ENCODE measurements around the gene PRKCSH. TPM values are rescaled to one million over a fixed set of nuclear protein-coding genes. Genes with fewer than 3 reads are reported as not detected.

Gene PRKCSH
- total RNA-seq, 1 donor from 2014 or later: 120 TPM

- no peak for DNase-seq
- Histone ChIP-seq H3K4me3 (peak overlapping the region; percentile 85), H3K36me3 (peaks cover 46% of the 10 kb centered on the region), H3K4me1 (peaks cover 23% of the 10 kb centered on the region), H3K9me3 (replicated peaks) (no peaks in the 10 kb centered on the region), H3K27ac (replicated peaks) (peak overlapping the region; percentile 78), H3K27me3 (ENCODE audit: low read depth) (no peaks in the 10 kb centered on the region)
- intact Hi-C loops (cut with micrococcal nuclease): no loop called here
- TF ChIP-seq, protein P1, sequence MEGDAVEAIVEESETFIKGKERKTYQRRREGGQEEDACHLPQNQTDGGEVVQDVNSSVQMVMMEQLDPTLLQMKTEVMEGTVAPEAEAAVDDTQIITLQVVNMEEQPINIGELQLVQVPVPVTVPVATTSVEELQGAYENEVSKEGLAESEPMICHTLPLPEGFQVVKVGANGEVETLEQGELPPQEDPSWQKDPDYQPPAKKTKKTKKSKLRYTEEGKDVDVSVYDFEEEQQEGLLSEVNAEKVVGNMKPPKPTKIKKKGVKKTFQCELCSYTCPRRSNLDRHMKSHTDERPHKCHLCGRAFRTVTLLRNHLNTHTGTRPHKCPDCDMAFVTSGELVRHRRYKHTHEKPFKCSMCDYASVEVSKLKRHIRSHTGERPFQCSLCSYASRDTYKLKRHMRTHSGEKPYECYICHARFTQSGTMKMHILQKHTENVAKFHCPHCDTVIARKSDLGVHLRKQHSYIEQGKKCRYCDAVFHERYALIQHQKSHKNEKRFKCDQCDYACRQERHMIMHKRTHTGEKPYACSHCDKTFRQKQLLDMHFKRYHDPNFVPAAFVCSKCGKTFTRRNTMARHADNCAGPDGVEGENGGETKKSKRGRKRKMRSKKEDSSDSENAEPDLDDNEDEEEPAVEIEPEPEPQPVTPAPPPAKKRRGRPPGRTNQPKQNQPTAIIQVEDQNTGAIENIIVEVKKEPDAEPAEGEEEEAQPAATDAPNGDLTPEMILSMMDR (IDR thresholded peaks at IDR 0.05; ENCODE audit: borderline replicate concordance): no peak
Measured at GRCh38 chr19:11435833-11436313, 438 bp downstream of the PRKCSH start.

DNA sequence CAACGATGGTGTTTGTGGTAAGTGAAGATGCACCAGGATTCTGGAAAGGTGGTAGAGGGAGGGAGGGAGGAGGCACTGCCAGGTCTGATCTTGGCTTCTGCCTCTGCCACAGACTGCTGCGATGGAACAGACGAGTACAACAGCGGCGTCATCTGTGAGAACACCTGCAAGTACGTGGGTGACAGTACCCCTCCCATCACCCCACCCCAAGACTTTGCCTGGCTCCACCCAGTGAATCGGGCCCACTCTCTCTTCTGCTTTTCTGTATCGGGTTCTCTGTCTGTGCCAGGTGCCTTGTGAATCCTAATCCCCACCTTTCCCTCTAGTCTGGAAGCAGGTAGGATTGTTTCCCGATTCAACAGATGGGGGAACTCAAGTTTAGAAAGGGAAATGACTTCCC lies 2.5 kb downstream of the PRKCSH start:
- H3K27ac ChIP-seq (replicated peaks): no peak overlapping the region
- DNase-seq: no peak
- no peak overlapping the region for H3K4me3 ChIP-seq
- no peaks in the 10 kb centered on the region for H3K27me3 ChIP-seq (ENCODE audit: low read depth)
- peaks cover 66% of the 10 kb centered on the region for H3K36me3 ChIP-seq
- intact Hi-C loops (cut with micrococcal nuclease): no loop called here
- no peaks in the 10 kb centered on the region for H3K9me3 ChIP-seq (replicated peaks)
- TF ChIP-seq, protein P1 (IDR thresholded peaks at IDR 0.05; ENCODE audit: borderline replicate concordance): no peak
- peaks cover 23% of the 10 kb centered on the region for H3K4me1 ChIP-seq

- Histone ChIP-seq H3K27ac (replicated peaks) (peak overlapping the region; percentile 52), H3K9me3 (replicated peaks) (no peaks in the 10 kb centered on the region), H3K4me1 (peaks cover 18% of the 10 kb centered on the region), H3K4me3 (no peak overlapping the region), H3K27me3 (ENCODE audit: low read depth) (no peaks in the 10 kb centered on the region), H3K36me3 (peaks cover 94% of the 10 kb centered on the region)
- TF ChIP-seq, protein P1 (IDR thresholded peaks at IDR 0.05; ENCODE audit: borderline replicate concordance): no peak
- DNase-seq: no peak
- intact Hi-C loops (cut with micrococcal nuclease): no loop called here
Measured at GRCh38 chr19:11444059-11444458, 8.6 kb downstream of the PRKCSH start.

GRCh38 chr19:11445141-11445540 lies 9.7 kb downstream of the PRKCSH start:
- Histone ChIP-seq H3K4me1 (peaks cover 18% of the 10 kb centered on the region), H3K9me3 (replicated peaks) (no peaks in the 10 kb centered on the region), H3K36me3 (peaks cover 91% of the 10 kb centered on the region), H3K27me3 (ENCODE audit: low read depth) (no peaks in the 10 kb centered on the region), H3K4me3 (no peak overlapping the region), H3K27ac (replicated peaks) (peak overlapping the region; percentile 52)
- TF ChIP-seq, protein P1 (IDR thresholded peaks at IDR 0.05; ENCODE audit: borderline replicate concordance): no peak
- DNase-seq: no peak
- intact Hi-C loops (cut with micrococcal nuclease): no loop called here

- DNase-seq: no peak
- no peak overlapping the region for H3K27ac ChIP-seq (replicated peaks)
- no peak overlapping the region for H3K4me3 ChIP-seq
- intact Hi-C loops (cut with micrococcal nuclease): no loop called here
- no peaks in the 10 kb centered on the region for H3K27me3 ChIP-seq (ENCODE audit: low read depth)
- peaks cover 89% of the 10 kb centered on the region for H3K36me3 ChIP-seq
- peaks cover 18% of the 10 kb centered on the region for H3K4me1 ChIP-seq
- TF ChIP-seq, protein P1 (IDR thresholded peaks at IDR 0.05; ENCODE audit: borderline replicate concordance): no peak
- no peaks in the 10 kb centered on the region for H3K9me3 ChIP-seq (replicated peaks)
Measured at GRCh38 chr19:11446271-11446651, 10.8 kb downstream of the PRKCSH start.

Data from left ventricle myocardium inferior (tissue), 1 donor.